SKM-1 (cell line): ENCODE measurements around the gene MYO1H.

Experiments
- DNase-seq: peaks from one replicate; lab custom pipeline; 2025; ENCODE audit not compliant: unreplicated experiment; lab: John Stamatoyannopoulos, UW

Gene MYO1H

GRCh38 chr12:109491671-109492070 is 144.0 kb downstream of the MYO1H start:
- no peak for DNase-seq

DNA sequence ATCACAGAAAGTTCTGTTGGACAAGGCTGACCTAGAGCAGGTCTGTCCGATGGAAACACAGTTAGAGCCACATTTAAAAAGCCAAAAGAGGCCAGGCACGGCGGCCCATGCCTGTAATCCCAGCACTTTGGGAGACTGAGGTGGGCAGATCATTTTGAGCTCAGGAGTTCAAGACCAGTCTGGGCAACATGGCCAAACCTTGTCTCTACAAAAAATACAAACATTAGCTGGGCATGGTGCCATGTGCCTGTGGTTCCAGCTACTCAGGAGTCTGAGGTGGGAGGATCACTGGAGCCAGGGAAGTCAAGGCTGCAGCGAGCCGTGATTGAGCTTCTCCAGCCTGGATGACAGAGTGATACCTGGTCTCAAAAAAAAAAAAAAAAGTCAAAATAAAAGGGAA is 144.7 kb downstream of the MYO1H start:
- no peak for DNase-seq

DNA sequence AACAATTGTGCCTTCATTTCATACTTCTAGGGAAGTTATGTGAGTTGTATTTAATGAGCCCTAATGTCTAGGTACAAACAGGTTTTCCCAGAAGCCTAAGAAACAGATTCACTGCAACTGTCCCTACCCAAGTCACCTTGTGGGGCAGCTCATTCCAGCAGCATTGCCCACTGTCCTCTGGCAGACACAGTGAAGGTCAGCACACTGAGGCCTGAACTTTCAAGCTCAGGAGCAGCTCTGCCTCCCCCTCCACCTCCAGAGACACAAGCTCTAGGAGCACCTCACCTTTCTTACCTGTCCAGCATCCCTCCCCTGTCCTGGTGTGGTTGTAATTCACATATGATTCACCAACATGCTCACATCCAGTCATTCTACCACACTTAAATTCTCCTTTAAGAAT is 145.4 kb downstream of the MYO1H start:
- no peak for DNase-seq

DNA sequence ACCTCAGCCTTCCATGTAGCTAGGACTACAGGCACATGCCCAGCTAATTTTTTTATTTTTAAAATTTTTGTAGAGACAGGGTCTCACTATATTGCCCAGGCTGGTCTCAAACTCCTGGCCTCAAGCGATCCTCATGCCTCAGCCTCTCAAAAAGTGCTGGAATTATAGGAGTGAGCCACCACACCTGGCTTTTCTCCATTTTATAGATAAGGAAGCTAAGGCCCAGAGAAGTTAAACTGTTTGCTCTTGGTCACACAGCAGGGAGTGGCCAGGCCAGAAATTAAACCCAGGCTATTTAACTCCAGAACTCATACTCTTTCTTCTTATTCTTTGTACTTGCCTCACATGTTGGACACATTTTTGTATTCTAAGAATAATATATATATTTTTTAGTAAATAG is 146.2 kb downstream of the MYO1H start:
- DNase-seq = no peak

- DNase-seq = no peak
These were observed 146.7 kb downstream of the MYO1H start for GRCh38 chr12:109494348-109494881.

GRCh38 chr12:109495012-109495411 is 147.3 kb downstream of the MYO1H start:
- DNase-seq = no peak

GRCh38 chr12:109496306-109496705 is 148.6 kb downstream of the MYO1H start:
- DNase-seq = no peak

DNA sequence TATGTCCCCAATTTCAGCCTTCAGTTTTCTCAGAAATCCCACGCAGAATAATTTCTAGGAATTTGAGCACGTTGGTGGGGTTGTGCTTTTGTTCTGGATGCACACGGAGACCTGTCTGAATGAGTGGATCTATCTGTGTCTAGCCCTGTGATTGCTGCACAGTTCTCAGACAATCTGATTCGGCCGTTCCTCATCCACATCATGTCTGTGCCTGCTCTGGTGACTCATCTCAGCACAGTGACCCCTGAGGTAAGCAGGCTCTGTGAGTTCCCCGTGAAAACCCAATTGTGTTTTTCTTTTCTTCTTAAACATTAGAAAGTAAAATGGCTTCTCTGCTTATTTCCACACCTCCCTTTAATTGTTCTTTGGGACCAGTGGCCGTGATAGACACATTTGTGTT is 150.0 kb downstream of the MYO1H start:
- DNase-seq = no peak
